RWPE1 (cell line): ENCODE data around the gene ERFL.
"Not testable (repeated sequence)": the region's sequence is repeated elsewhere in the genome, so short reads cannot be mapped to it uniquely, and the experiment has no call there.

ENCODE experiments used
- CTCF ChIA-PET: fragments of 350-600 bp; sonication (Branson Sonifier 250); formaldehyde crosslinking; extraction: SDS; loops from one replicate; lab custom pipeline; 2021; lab: Yijun Ruan, JAX
- POLR2A ChIA-PET: fragments of 400-600 bp; formaldehyde crosslinking; extraction: SDS; loops from one replicate; lab custom pipeline; 2020; ENCODE audit warnings: antibody characterized with exemption; ENCODE audit not compliant: low non-redundant PET; lab: Yijun Ruan, JAX
- DNase-seq: peaks from one replicate; pipeline ENCODE4 v3.0.0; 2012; ENCODE audit warnings: low spot score
- H3K27ac ChIP-seq: fragments of 450-650 bp; 2 replicates; pipeline ENCODE4 v1.5.1; 2017
- TF ChIP-seq, protein P1 (sequence below): fragments of 450-650 bp; conservative IDR thresholded peaks from 2 replicates; pipeline ENCODE4 v1.5.1; 2017; ENCODE audit warnings: low read depth, mild to moderate bottlenecking

The ERFL gene

GRCh38 chr19:41879670-41880328 lies 48.5 kb downstream of the ERFL start:
- TF ChIP-seq, protein P1, sequence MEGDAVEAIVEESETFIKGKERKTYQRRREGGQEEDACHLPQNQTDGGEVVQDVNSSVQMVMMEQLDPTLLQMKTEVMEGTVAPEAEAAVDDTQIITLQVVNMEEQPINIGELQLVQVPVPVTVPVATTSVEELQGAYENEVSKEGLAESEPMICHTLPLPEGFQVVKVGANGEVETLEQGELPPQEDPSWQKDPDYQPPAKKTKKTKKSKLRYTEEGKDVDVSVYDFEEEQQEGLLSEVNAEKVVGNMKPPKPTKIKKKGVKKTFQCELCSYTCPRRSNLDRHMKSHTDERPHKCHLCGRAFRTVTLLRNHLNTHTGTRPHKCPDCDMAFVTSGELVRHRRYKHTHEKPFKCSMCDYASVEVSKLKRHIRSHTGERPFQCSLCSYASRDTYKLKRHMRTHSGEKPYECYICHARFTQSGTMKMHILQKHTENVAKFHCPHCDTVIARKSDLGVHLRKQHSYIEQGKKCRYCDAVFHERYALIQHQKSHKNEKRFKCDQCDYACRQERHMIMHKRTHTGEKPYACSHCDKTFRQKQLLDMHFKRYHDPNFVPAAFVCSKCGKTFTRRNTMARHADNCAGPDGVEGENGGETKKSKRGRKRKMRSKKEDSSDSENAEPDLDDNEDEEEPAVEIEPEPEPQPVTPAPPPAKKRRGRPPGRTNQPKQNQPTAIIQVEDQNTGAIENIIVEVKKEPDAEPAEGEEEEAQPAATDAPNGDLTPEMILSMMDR, result no peak
- no peak for DNase-seq
- ChIA-PET CTCF (no interaction called here), POLR2A (no interaction called here)
- no peak overlapping the region for H3K27ac ChIP-seq

- no peak overlapping the region for H3K27ac ChIP-seq
- TF ChIP-seq, protein P1, result no peak
- no peak for DNase-seq
- ChIA-PET POLR2A (no interaction called here), CTCF (no interaction called here)
These were observed 49.2 kb downstream of the ERFL start for GRCh38 chr19:41879080-41879479.

- no peak overlapping the region for H3K27ac ChIP-seq
- no peak for DNase-seq
- ChIA-PET POLR2A (no interaction called here), CTCF (interaction anchor here (1.0 kb wide), 1 partner anchor 80 kb away, joined by 7 read pairs; no protein-coding TSS in a partner anchor)
- TF ChIP-seq, protein P1, result no peak
These were observed 50.0 kb downstream of the ERFL start for GRCh38 chr19:41877916-41878905.

- POLR2A ChIA-PET, result no interaction called here
- DNase-seq, result no peak
- CTCF ChIA-PET, result interaction anchor here (1.0 kb wide), 1 partner anchor 81 kb away, joined by 7 read pairs; no protein-coding TSS in a partner anchor
- TF ChIP-seq, protein P1, result no peak
- H3K27ac ChIP-seq, result no peak within 1 kb of the TSS
These were observed 51.1 kb downstream of the ERFL start, which contains the start of gene CD79A for GRCh38 chr19:41876847-41877832. Gene CD79A (plus strand): TSS chr19:41877279. CDS start chr19:41877305, 26 bp downstream.

DNA sequence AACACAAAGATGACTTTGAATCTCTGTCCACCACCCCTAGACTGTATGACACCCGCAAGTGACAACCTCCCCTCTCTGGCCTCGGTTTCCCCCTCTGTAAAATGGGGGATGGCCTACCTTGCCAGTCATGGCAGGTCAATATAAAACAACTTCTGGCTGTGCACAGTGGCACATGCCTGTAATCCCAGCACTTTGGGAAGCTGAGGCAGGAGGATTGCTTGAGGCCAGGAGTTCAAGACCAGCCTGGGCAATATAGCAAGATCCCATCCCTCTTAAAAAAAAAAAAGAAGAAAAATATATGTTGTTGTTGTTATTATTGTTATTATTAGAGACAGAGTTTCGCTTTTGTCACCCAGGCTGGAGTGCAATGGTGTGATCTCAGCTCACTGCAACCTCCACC lies 52.3 kb downstream of the ERFL start:
- POLR2A ChIA-PET, CTCF ChIA-PET: not testable (repeated sequence)

More for the DNA sequence above, 52.3 kb downstream of the ERFL start:
- H3K27ac ChIP-seq, DNase-seq: not testable (repeated sequence)
